H1 (cell line): ENCODE data around the gene DYNLL2. TPM values are rescaled to one million over a fixed set of nuclear protein-coding genes. Genes with fewer than 3 reads are reported as not detected.

Experiments used
- CTCF ChIA-PET: fragments of 300-600 bp; sonication (Branson Sonifier 250); formaldehyde crosslinking; loops from one replicate; lab custom pipeline; 2021; ENCODE audit not compliant: partially characterized antibody; lab: Charles Lee
- POLR2A ChIA-PET: fragments of 300-600 bp; sonication (Branson Sonifier 250); formaldehyde crosslinking; loops from one replicate; lab custom pipeline; 2021; ENCODE audit warnings: inconsistent platforms; ENCODE audit not compliant: partially characterized antibody; lab: Charles Lee
- DNase-seq, 2 experiments: peaks; one replicate each; pipeline versions ENCODE4 v3.0.0 to v3.0.0-alpha.2; 2010 to 2022; ENCODE audit warnings: low spot score in 2 of 2, low read depth in 1 of 2, mixed read lengths in 1 of 2
- FAIRE-seq: peaks from 2 replicates; lab custom pipeline; 2011; peaks lifted over from hg19 to GRCh38; lab: Jason Lieb, UNC
- H2AFZ ChIP-seq: 2 replicates; pipeline ENCODE4 v1.8.1; 2012; ENCODE audit warnings: low read length, inconsistent platforms
- H2AK5ac ChIP-seq: 2 replicates; pipeline ENCODE4 v1.6.1; 2013; ENCODE audit warnings: low read depth, low read length
- H2BK120ac ChIP-seq: replicated peaks from 2 replicates; pipeline ENCODE3; 2013; ENCODE audit warnings: low read depth, low read length, inconsistent platforms
- H2BK12ac ChIP-seq: 2 replicates; pipeline ENCODE4 v1.6.1; 2013; ENCODE audit warnings: low read depth, low read length
- H2BK15ac ChIP-seq: 2 replicates; pipeline ENCODE4 v1.6.1; 2013; ENCODE audit warnings: low read length
- H2BK20ac ChIP-seq: 2 replicates; pipeline ENCODE4 v1.6.1; 2013; ENCODE audit warnings: low read length
- H2BK5ac ChIP-seq: 2 replicates; pipeline ENCODE4 v1.6.1; 2013; ENCODE audit warnings: low read depth, low read length
- H3K14ac ChIP-seq: 2 replicates; pipeline ENCODE4 v1.6.1; 2013; ENCODE audit warnings: inconsistent platforms; ENCODE audit not compliant: insufficient read length
- H3K18ac ChIP-seq: 2 replicates; pipeline ENCODE4 v1.6.1; 2013; ENCODE audit warnings: low read length; ENCODE audit errors: extremely low read depth
- H3K23ac ChIP-seq: 2 replicates; pipeline ENCODE4 v1.6.1; 2013; ENCODE audit warnings: inconsistent platforms; ENCODE audit not compliant: insufficient read length
- H3K23me2 ChIP-seq: 2 replicates; pipeline ENCODE4 v1.6.1; 2013; ENCODE audit warnings: low read depth, low read length
- H3K27ac ChIP-seq: 2 replicates; pipeline ENCODE4 v1.6.1; 2011; ENCODE audit warnings: low read depth, low read length, inconsistent platforms
- H3K27me3 ChIP-seq, 4 experiments: replicated peaks in 1 of 4; 1 replicate in 1 of 4; 2 replicates in 3 of 4; pipeline versions ENCODE4 v1.6.1 to v1.8.1; 2011 to 2013; ENCODE audit warnings: low read length in 3 of 4, mild to moderate bottlenecking in 3 of 4, inconsistent platforms in 2 of 4, mixed read lengths in 2 of 4, moderate library complexity in 1 of 4; ENCODE audit not compliant: control insufficient read depth in 3 of 4, insufficient read depth in 3 of 4; ENCODE audit errors: extremely low read depth in 1 of 4
- H3K36me3 ChIP-seq, 4 experiments: 2 replicates each; pipeline versions ENCODE4 v1.6.1 to v1.8.1; 2011 to 2013; ENCODE audit warnings: mild to moderate bottlenecking in 4 of 4, low read length in 3 of 4, moderate library complexity in 2 of 4, control low read depth in 1 of 4, inconsistent platforms in 1 of 4; ENCODE audit not compliant: insufficient read depth in 4 of 4, control insufficient read depth in 2 of 4
- H3K4ac ChIP-seq: replicated peaks from 2 replicates; pipeline ENCODE3; 2013; ENCODE audit warnings: low read length, low read depth, mixed read lengths, inconsistent platforms; ENCODE audit not compliant: insufficient read length
- H3K4me1 ChIP-seq, 4 experiments: replicated peaks in 1 of 4; 1 replicate in 1 of 4; 2 replicates in 3 of 4; pipeline versions ENCODE4 v1.6.1 to v1.8.1; 2011 to 2013; ENCODE audit warnings: low read length in 3 of 4, inconsistent platforms in 2 of 4, mixed read lengths in 1 of 4; ENCODE audit not compliant: insufficient read depth in 4 of 4, control insufficient read depth in 3 of 4
- H3K4me2 ChIP-seq, 2 experiments: 2 replicates each; pipeline versions ENCODE4 v1.6.1 to v1.8.1; 2011 to 2013; ENCODE audit warnings: low read depth in 2 of 2, low read length in 2 of 2, control low read depth in 1 of 2, inconsistent platforms in 1 of 2, mild to moderate bottlenecking in 1 of 2; ENCODE audit not compliant: insufficient read depth in 1 of 2
- H3K4me3 ChIP-seq, 4 experiments: fragments of 200-600, 300-600 bp in 1 of 4; sonication (generic), shearing (Covaris generic), sonication (Bioruptor Twin) in 1 of 4; 2 replicates each; pipeline versions ENCODE4 v1.5.1 to v1.8.1; 2011 to 2016; ENCODE audit warnings: low read length in 4 of 4, low read depth in 3 of 4, control low read depth in 2 of 4, inconsistent platforms in 2 of 4, mild to moderate bottlenecking in 2 of 4, mixed read lengths in 1 of 4, moderate library complexity in 1 of 4; ENCODE audit not compliant: insufficient read depth in 2 of 4; ENCODE audit errors: extremely low read depth in 1 of 4
- H3K56ac ChIP-seq: replicated peaks from 2 replicates; pipeline ENCODE3; 2013; ENCODE audit warnings: low read depth, mild to moderate bottlenecking, mixed read lengths, low read length, inconsistent platforms; ENCODE audit not compliant: insufficient read length
- H3K79me1 ChIP-seq: 2 replicates; pipeline ENCODE4 v1.6.1; 2013; ENCODE audit warnings: low read depth, low read length, control low read depth
- H3K79me2 ChIP-seq, 2 experiments: 2 replicates each; pipeline versions ENCODE4 v1.6.1 to v1.8.1; 2012 to 2013; ENCODE audit warnings: low read length in 2 of 2, mild to moderate bottlenecking in 2 of 2, inconsistent platforms in 1 of 2; ENCODE audit not compliant: insufficient read depth in 2 of 2, control insufficient read depth in 1 of 2
- H3K9ac ChIP-seq, 4 experiments: replicated peaks in 1 of 4; 1 replicate in 1 of 4; 2 replicates in 3 of 4; pipeline versions ENCODE4 v1.6.1 to v1.8.1; 2011 to 2013; ENCODE audit warnings: low read depth in 3 of 4, low read length in 3 of 4, control low read depth in 2 of 4, mild to moderate bottlenecking in 2 of 4, moderate library complexity in 2 of 4, inconsistent platforms in 1 of 4; ENCODE audit errors: extremely low read depth in 1 of 4
- H3K9me3 ChIP-seq, 2 experiments: 2 replicates each; pipeline versions ENCODE4 v1.6.1 to v1.8.1; 2012 to 2013; ENCODE audit warnings: mild to moderate bottlenecking in 2 of 2, moderate library complexity in 2 of 2, control low read depth in 1 of 2, inconsistent platforms in 1 of 2, low read depth in 1 of 2, low read length in 1 of 2, mixed read lengths in 1 of 2; ENCODE audit not compliant: insufficient read depth in 2 of 2
- H4K20me1 ChIP-seq, 2 experiments: replicated peaks in 1 of 2; 2 replicates each; pipeline versions ENCODE3 to v1.8.1; 2011 to 2013; ENCODE audit warnings: inconsistent platforms in 2 of 2, low read length in 2 of 2, mild to moderate bottlenecking in 1 of 2; ENCODE audit not compliant: insufficient read depth in 2 of 2, control insufficient read depth in 1 of 2
- H4K5ac ChIP-seq: 2 replicates; pipeline ENCODE4 v1.6.1; 2013; ENCODE audit warnings: low read length, low read depth, mixed read lengths, inconsistent platforms; ENCODE audit not compliant: insufficient read length
- H4K8ac ChIP-seq: 2 replicates; pipeline ENCODE4 v1.8.0; 2013; ENCODE audit warnings: mild to moderate bottlenecking, moderate library complexity, low read length, inconsistent platforms; ENCODE audit not compliant: insufficient read depth; ENCODE audit errors: extremely low read depth
- H4K91ac ChIP-seq: replicated peaks from 2 replicates; pipeline ENCODE3; 2013; ENCODE audit warnings: low read length, mixed read lengths, inconsistent platforms; ENCODE audit not compliant: insufficient read length
- CREB1 ChIP-seq: IDR thresholded peaks from 2 replicates; pipeline ENCODE4 v1.6.1; 2012; ENCODE audit warnings: inconsistent platforms
- HDAC2 ChIP-seq, 2 experiments: fragments of 300-600 bp in 1 of 2; sonication (generic) in 1 of 2; IDR thresholded peaks; 2 replicates each; pipeline ENCODE4 v1.6.1; 2011 to 2012; ENCODE audit warnings: low read depth in 2 of 2, low read length in 2 of 2, mild to moderate bottlenecking in 2 of 2, moderate library complexity in 2 of 2, borderline replicate concordance in 1 of 2, inconsistent platforms in 1 of 2
- MAFK ChIP-seq: IDR thresholded peaks from 2 replicates; pipeline ENCODE4 v1.6.1; 2012; ENCODE audit warnings: low read depth, mild to moderate bottlenecking, improper control_type of control experiment, low read length
- POLR2AphosphoS5 ChIP-seq: IDR thresholded peaks from 2 replicates; pipeline ENCODE4 v1.6.1; 2011; ENCODE audit warnings: low read depth, low read length
- WGBS, 2 experiments: shearing (Covaris generic) in 1 of 2; methylation state at CpG; one replicate each; pipeline versions ENCODE4 v1.1.6 to v1.1.7; 2013 to 2015; ENCODE audit warnings: low lambda C conversion rate in 2 of 2, mixed read lengths in 2 of 2, inconsistent platforms in 1 of 2, low coverage in 1 of 2, missing lambda C conversion rate in 1 of 2; ENCODE audit not compliant: insufficient replicate concordance in 2 of 2, insufficient coverage in 1 of 2, insufficient read length in 1 of 2; ENCODE audit errors: extremely low coverage in 1 of 2, missing lambda C conversion rate in 1 of 2; 5-methylcytosine and 5-hydroxymethylcytosine counted together
- polyA plus RNA-seq, 7 experiments: library from polyadenylated mRNA; depleted of rRNA in 3 of 7; stranded (reverse) in 5 of 7; unstranded in 2 of 7; fragments of >200 nt in 5 of 7; fragments of 200-250 nt in 2 of 7; gene quantifications; 1 replicate in 5 of 7; 2 replicates in 1 of 7; 4 replicates in 1 of 7; pipeline versions ENCODE4 v1.2.1 to v1.2.3, GENCODE V29; 2011 to 2013; ENCODE audit warnings: missing spikeins in 2 of 7, mixed read lengths in 2 of 7
- total RNA-seq: library from RNA; stranded (reverse); fragmentation: NEBNext Ultra II Directional; extraction: Animal tissue kit (Norgen Biotek cat#: 25700); gene quantifications from 2 replicates; pipeline ENCODE4 v1.2.1, GENCODE V29; 2021

DYNLL2 gene
- total and polyA plus RNA-seq, 2 of the 8 experiments (the other 6 are each of a cell fraction or from before 2014, with no cell fraction given): 19.8 to 52.7 TPM

GRCh38 chr17:58085039-58085715 lies 2.0 kb downstream of the DYNLL2 start:
- H2BK5ac ChIP-seq: no peak overlapping the region
- POLR2A ChIA-PET: interaction anchor here (0.7 to 16.6 kb wide), 4 partner anchors 12 to 98 kb away, joined by 4 to 292 read pairs (median 28); partner anchors contain the start of gene SRSF1
- H3K9ac ChIP-seq: peak overlapping the region in 2 of 4 experiments; percentile 4 to 35; a peak in 2 of 7 replicates
- H3K27ac ChIP-seq: no peak overlapping the region
- H3K14ac ChIP-seq: no peak overlapping the region
- no peak overlapping the region for H2BK15ac ChIP-seq
- H2BK120ac ChIP-seq: no peak overlapping the region
- H2BK20ac ChIP-seq: no peak overlapping the region
- CTCF ChIA-PET: interaction anchor here (0.8 to 1.8 kb wide), 6 partner anchors 8 to 225 kb away, joined by 3 to 4 read pairs (median 3); no protein-coding TSS in a partner anchor
- H3K56ac ChIP-seq: no peak overlapping the region
- no peak for FAIRE-seq
- peaks cover 38 to 54% of the 10 kb centered on the region in 2 experiments for H4K20me1 ChIP-seq
- H3K27me3 ChIP-seq: no peaks in the 10 kb centered on the region
- peak overlapping the region; percentile 75 to 86 for H3K4me2 ChIP-seq
- H3K23ac ChIP-seq: no peak overlapping the region
- H2AFZ ChIP-seq: no peak overlapping the region
- peaks cover 8% of the 10 kb centered on the region for H3K23me2 ChIP-seq
- peak overlapping the region; percentile 29; the same call in 1 of the 2 replicates for H4K8ac ChIP-seq
- H3K79me2 ChIP-seq: peaks cover 46 to 68% of the 10 kb centered on the region in 2 experiments
- peaks cover 12 to 51% (median 24%) of the 10 kb centered on the region in 4 experiments for H3K36me3 ChIP-seq
- no peak overlapping the region for H2BK12ac ChIP-seq
- H3K4ac ChIP-seq: no peak overlapping the region
- H3K4me1 ChIP-seq: peaks cover 11 to 24% (median 18%) of the 10 kb centered on the region in 4 experiments
- peak in 1 of 2 experiments; percentile 33 for DNase-seq
- peak overlapping the region; percentile 78 to 91 (median 84); a peak in 7 of 8 replicates for H3K4me3 ChIP-seq
- H4K5ac ChIP-seq: no peak overlapping the region
- no peak overlapping the region for H3K18ac ChIP-seq
- H2AK5ac ChIP-seq: no peak overlapping the region
- WGBS, 2 experiments: 91% methylated on average over 8 of the region's 8 CpGs; no CpG with 5 or more reads in 1 of the 2 experiments
- TF ChIP-seq CREB1 (no peak), HDAC2 (IDR thresholded peaks at IDR 0.05; ENCODE audit: borderline replicate concordance in 1 of 2, low read depth in 2 of 2, low read length in 2 of 2) (no peak), MAFK (no peak), POLR2AphosphoS5 (peak; percentile 16; the same call in 1 of the 2 replicates)
- H4K91ac ChIP-seq: no peak overlapping the region
- H3K79me1 ChIP-seq: peaks cover 22% of the 10 kb centered on the region
- no peaks in the 10 kb centered on the region for H3K9me3 ChIP-seq
